Measurements from ENCODE around the gene AK5.

DNA sequence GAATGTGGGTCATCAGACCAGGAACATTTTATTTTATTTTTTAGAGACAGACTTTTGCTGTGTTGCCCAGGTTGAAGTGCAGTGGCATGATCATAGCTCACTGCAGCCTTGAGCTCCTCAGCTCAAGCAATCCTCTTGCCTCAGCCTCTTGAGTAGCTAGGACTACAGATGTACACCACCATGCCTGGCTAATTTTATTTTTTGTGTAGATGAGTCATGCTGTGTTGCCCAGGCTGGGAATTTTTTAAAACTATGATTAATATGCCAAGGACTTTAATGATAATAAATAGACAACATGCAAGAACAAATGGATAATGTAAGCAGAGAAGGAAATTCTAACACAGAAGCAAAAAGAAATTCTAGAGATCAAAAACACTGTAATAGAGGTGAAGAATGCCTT is 142.4 kb downstream of the AK5 start:
- TF ChIP-seq CTCF (IDR thresholded peaks at IDR 0.05; ENCODE audit: low read depth, low read length) (no peak), POLR2A (IDR thresholded peaks at IDR 0.05; ENCODE audit: extremely low read depth, insufficient read length) (no peak)

Measured in NB4 (cell line).